Subcutaneous adipose tissue (tissue), 4 donors: ENCODE measurements around the gene SIGLEC1. TPM values are rescaled to one million over a fixed set of nuclear protein-coding genes. Genes with fewer than 3 reads are reported as not detected.

Experiments used
- CTCF ChIP-seq: fragments of 450-650 bp; IDR thresholded peaks from one replicate; pipeline ENCODE4 v1.5.1; 2016; ENCODE audit warnings: low read depth, mild to moderate bottlenecking, control low read depth, antibody characterized with exemption, moderate library complexity
- total RNA-seq, 4 donors: library from RNA; depleted of rRNA; stranded (reverse); fragments of >200 nt; gene quantifications; one replicate each; pipeline ENCODE4 v1.1.0, GENCODE V29; 2016

Gene SIGLEC1
- total RNA-seq, 4 donors from 2014 or later: 33.2 to 47.8 (median 37.5) TPM

GRCh38 chr20:3749689-3750531 is 37.5 kb upstream of the SIGLEC1 start:
- no peak for TF ChIP-seq CTCF

GRCh38 chr20:3749087-3749688 is 36.8 kb upstream of the SIGLEC1 start:
- no peak for TF ChIP-seq CTCF

- TF ChIP-seq CTCF: no peak
Observed at GRCh38 chr20:3748073-3748472, 35.7 kb upstream of the SIGLEC1 start.

GRCh38 chr20:3747471-3747870 is 35.1 kb upstream of the SIGLEC1 start:
- TF ChIP-seq CTCF: no peak

GRCh38 chr20:3745686-3746173 is 33.3 kb upstream of the SIGLEC1 start:
- TF ChIP-seq CTCF: no peak

GRCh38 chr20:3744806-3745685 is 32.6 kb upstream of the SIGLEC1 start:
- TF ChIP-seq CTCF: no peak
